Measurements from ENCODE around the gene RRN3. TPM values are rescaled to one million over a fixed set of nuclear protein-coding genes. Genes with fewer than 3 reads are reported as not detected.
"Not testable (repeated sequence)": the region's sequence is repeated elsewhere in the genome, so short reads cannot be mapped to it uniquely, and the experiment has no call there.

The RRN3 gene
- polyA plus RNA-seq, 1 donor (not counting 4 experiments of a cell fraction or from before 2014, with no cell fraction given), result 60.3 TPM

GRCh38 chr16:15062085-15062810, 31.8 kb downstream of the RRN3 start:
- H3K9ac ChIP-seq (ENCODE audit: control insufficient read depth, extremely low read depth, insufficient read depth, low read length); H4K20me1 ChIP-seq (ENCODE audit: control insufficient read depth, extremely low read depth, insufficient read depth, low read length); FAIRE-seq; H3K4me1 ChIP-seq (ENCODE audit: control insufficient read depth, extremely low read depth, insufficient read depth, low read length); H3K4me3 ChIP-seq (ENCODE audit: control insufficient read depth in 2 of 3, extremely low read depth in 1 of 3, insufficient read depth in 2 of 3, low read depth in 1 of 3, low read length in 3 of 3); H2AFZ ChIP-seq (ENCODE audit: control insufficient read depth, low read length); H3K27ac ChIP-seq (ENCODE audit: control insufficient read depth, insufficient read depth, low read length); H3K79me2 ChIP-seq (ENCODE audit: control insufficient read depth, insufficient read depth, low read length); dilution Hi-C loops (cut with MboI; ENCODE audit: extremely low pct_ligation_motif_present, low sequenced_read_pairs); H3K9me1 ChIP-seq (ENCODE audit: control insufficient read depth, extremely low read depth, insufficient read depth, low read length); H3K27me3 ChIP-seq (ENCODE audit: control insufficient read depth, extremely low read depth, insufficient read depth, low read length); H3K4me2 ChIP-seq (ENCODE audit: control insufficient read depth, extremely low read depth, insufficient read depth, low read depth, low read length); H3K9me3 ChIP-seq (ENCODE audit: control insufficient read depth, low read depth, low read length): not testable (repeated sequence)
- peaks cover 10 to 18% of the 10 kb centered on the region in 2 experiments for H3K36me3 ChIP-seq (ENCODE audit: control insufficient read depth in 2 of 2, extremely low read depth in 1 of 2, insufficient read depth in 2 of 2, low read length in 2 of 2)
- peak; percentile 23 for DNase-seq (ENCODE audit: low read depth, low spot score)

- H3K36me3 ChIP-seq (ENCODE audit: control insufficient read depth in 2 of 2, extremely low read depth in 1 of 2, insufficient read depth in 2 of 2, low read length in 2 of 2), result peaks cover 10 to 18% of the 10 kb centered on the region in 2 experiments
- H3K27ac ChIP-seq (ENCODE audit: control insufficient read depth, insufficient read depth, low read length), result no peak overlapping the region
- no peaks in the 10 kb centered on the region for H4K20me1 ChIP-seq (ENCODE audit: control insufficient read depth, extremely low read depth, insufficient read depth, low read length)
- H3K4me3 ChIP-seq (ENCODE audit: control insufficient read depth in 2 of 3, extremely low read depth in 1 of 3, insufficient read depth in 2 of 3, low read depth in 1 of 3, low read length in 3 of 3), result no peak overlapping the region
- FAIRE-seq, result no peak
- H3K9ac ChIP-seq (ENCODE audit: control insufficient read depth, extremely low read depth, insufficient read depth, low read length), result no peak overlapping the region
- DNase-seq (ENCODE audit: low read depth, low spot score), result no peak
- dilution Hi-C loops (cut with MboI; ENCODE audit: extremely low pct_ligation_motif_present, low sequenced_read_pairs), result no loop called here
- no peak overlapping the region for H2AFZ ChIP-seq (ENCODE audit: control insufficient read depth, low read length)
- no peaks in the 10 kb centered on the region for H3K27me3 ChIP-seq (ENCODE audit: control insufficient read depth, extremely low read depth, insufficient read depth, low read length)
- no peaks in the 10 kb centered on the region for H3K9me1 ChIP-seq (ENCODE audit: control insufficient read depth, extremely low read depth, insufficient read depth, low read length)
- peaks cover 11% of the 10 kb centered on the region for H3K79me2 ChIP-seq (ENCODE audit: control insufficient read depth, insufficient read depth, low read length)
- H3K4me2 ChIP-seq (ENCODE audit: control insufficient read depth, extremely low read depth, insufficient read depth, low read depth, low read length), result no peak overlapping the region
- peaks cover 6% of the 10 kb centered on the region for H3K4me1 ChIP-seq (ENCODE audit: control insufficient read depth, extremely low read depth, insufficient read depth, low read length)
- TF ChIP-seq EZH2 (IDR thresholded peaks at IDR 0.05; ENCODE audit: low read length), result no peak
- TF ChIP-seq CTCF (optimal IDR thresholded peaks at IDR 0.05 in 1 of 3, IDR thresholded peaks at IDR 0.05 in 1 of 3, conservative IDR thresholded peaks at IDR 0.05 in 1 of 3; ENCODE audit: extremely low read depth in 1 of 3, insufficient read depth in 2 of 3, low read length in 3 of 3), result no peak
- no peaks in the 10 kb centered on the region for H3K9me3 ChIP-seq (ENCODE audit: control insufficient read depth, low read depth, low read length)
These were observed 34.7 kb downstream of the RRN3 start for GRCh38 chr16:15059324-15059723.

All from keratinocyte (primary cell).